WTC11 (cell line): ENCODE results near the gene SEMG2. TPM values are rescaled to one million over a fixed set of nuclear protein-coding genes. Genes with fewer than 3 reads are reported as not detected.

Experiments
- ATAC-seq: fragments of 200-7000 bp; cut with Tn5 transposase; 2 replicates; pipeline ENCODE4 v1.10.0; 2021; ENCODE audit warnings: mild to moderate bottlenecking, moderate library complexity
- CTCF ChIA-PET: fragments of 300-600 bp; sonication (Branson Sonifier 250); formaldehyde crosslinking; loops from one replicate; lab custom pipeline; 2021; ENCODE audit warnings: antibody characterized with exemption; lab: Charles Lee
- POLR2A ChIA-PET: fragments of 350-600 bp; sonication (Branson Sonifier 250); formaldehyde crosslinking; loops from one replicate; lab custom pipeline; 2021; ENCODE audit warnings: antibody characterized with exemption; lab: Charles Lee
- DNase-seq: peaks from one replicate; pipeline ENCODE4 v3.0.0; 2021; ENCODE audit warnings: low spot score
- H3K27ac Mint-ChIP-seq: 2 replicates; pipeline ENCODE4 v1.8.0; 2021; ENCODE audit warnings: mixed read lengths
- H3K27me3 Mint-ChIP-seq: 2 replicates; pipeline ENCODE4 v1.8.0; 2021; ENCODE audit warnings: low read depth, mild to moderate bottlenecking, moderate library complexity, mixed read lengths
- H3K36me3 Mint-ChIP-seq: 2 replicates; pipeline ENCODE4 v1.8.0; 2021; ENCODE audit warnings: mixed read lengths
- H3K4me1 Mint-ChIP-seq: 2 replicates; pipeline ENCODE4 v1.8.0; 2022; ENCODE audit warnings: mixed read lengths
- H3K4me3 Mint-ChIP-seq: 2 replicates; pipeline ENCODE4 v1.8.0; 2021; ENCODE audit warnings: mild to moderate bottlenecking, moderate library complexity, mixed read lengths
- H3K9me3 Mint-ChIP-seq: 2 replicates; pipeline ENCODE4 v1.8.0; 2021; ENCODE audit warnings: mixed read lengths
- CTCF ChIP-seq: fragments of 200-600 bp; IDR thresholded peaks from 2 replicates; pipeline ENCODE4 v1.8.0; 2022; ENCODE audit warnings: antibody characterized with exemption
- ERG ChIP-seq: fragments of 250-450 bp; sonication (Bioruptor Pico); IDR thresholded peaks from 2 replicates; pipeline ENCODE4 v1.8.0; 2021; ENCODE audit warnings: mild to moderate bottlenecking
- ETV6 ChIP-seq: sonication (generic); formaldehyde crosslinking; IDR thresholded peaks from 2 replicates; pipeline ENCODE4 v1.8.1; 2022; ENCODE audit warnings: mild to moderate bottlenecking, missing genetic modification reagents
- IRF2 ChIP-seq: sonication (generic); formaldehyde crosslinking; IDR thresholded peaks from 2 replicates; pipeline ENCODE4 v1.8.0; 2022; ENCODE audit warnings: low read depth, missing genetic modification reagents, borderline replicate concordance
- PRDM15 ChIP-seq: sonication (generic); formaldehyde crosslinking; IDR thresholded peaks from 2 replicates; pipeline ENCODE4 v1.8.0; 2022; ENCODE audit warnings: missing genetic modification reagents
- TCF7 ChIP-seq: sonication (generic); formaldehyde crosslinking; IDR thresholded peaks from 2 replicates; pipeline ENCODE4 v1.8.0; 2022; ENCODE audit warnings: mild to moderate bottlenecking, low read depth, missing genetic modification reagents, moderate library complexity
- ZNF532 ChIP-seq: fragments of 250-450 bp; sonication (Bioruptor Pico); IDR thresholded peaks from 2 replicates; pipeline ENCODE4 v1.9.0; 2021; ENCODE audit warnings: mild to moderate bottlenecking, borderline replicate concordance
- total RNA-seq: library from RNA; stranded (reverse); gene quantifications from 3 replicates; pipeline ENCODE4 v1.2.3, GENCODE V29; 2021
- TF ChIP-seq, protein P1 (sequence below): fragments of 250-450 bp; sonication (Bioruptor Pico); IDR thresholded peaks from 2 replicates; pipeline ENCODE4 v1.9.0; 2021; ENCODE audit warnings: mild to moderate bottlenecking
- TF ChIP-seq, protein P2 (sequence below): sonication (generic); formaldehyde crosslinking; IDR thresholded peaks from 2 replicates; pipeline ENCODE4 v1.8.1; 2023; ENCODE audit warnings: mild to moderate bottlenecking, missing genetic modification reagents, moderate library complexity
- TF ChIP-seq, protein P3 (sequence below): sonication (generic); formaldehyde crosslinking; IDR thresholded peaks from 2 replicates; pipeline ENCODE4 v1.8.1; 2023; ENCODE audit warnings: mild to moderate bottlenecking, missing genetic modification reagents, moderate library complexity
- TF ChIP-seq, protein P4 (sequence below): sonication (generic); formaldehyde crosslinking; IDR thresholded peaks from 2 replicates; pipeline ENCODE4 v1.8.0; 2022; ENCODE audit warnings: mild to moderate bottlenecking, missing genetic modification reagents
- TF ChIP-seq, protein P5 (sequence below): sonication (generic); formaldehyde crosslinking; IDR thresholded peaks from 2 replicates; pipeline ENCODE4 v1.8.1; 2022; ENCODE audit warnings: missing genetic modification reagents, borderline replicate concordance
- TF ChIP-seq, protein P6 (sequence below): sonication (generic); formaldehyde crosslinking; IDR thresholded peaks from 2 replicates; pipeline ENCODE4 v1.8.1; 2022; ENCODE audit warnings: low read depth, mild to moderate bottlenecking, moderate library complexity, missing genetic modification reagents, borderline replicate concordance

SEMG2 gene
- total RNA-seq, 1 experiment from 2014 or later, result not detected

- Mint-ChIP-seq H3K27ac (no peak overlapping the region), H3K4me1 (peaks cover 17% of the 10 kb centered on the region), H3K36me3 (no peaks in the 10 kb centered on the region), H3K4me3 (no peak overlapping the region), H3K27me3 (no peaks in the 10 kb centered on the region; the same call in 1 of the 2 replicates), H3K9me3 (no peaks in the 10 kb centered on the region)
- ChIA-PET CTCF (interaction anchor here (0.8 to 2.5 kb wide), 5 partner anchors 22 to 157 kb away, joined by 3 to 11 read pairs (median 4); no protein-coding TSS in a partner anchor), POLR2A (no interaction called here)
- DNase-seq (no peak), ATAC-seq (no peak)
- TF ChIP-seq IRF2 (CRISPR knock-in tag) (no peak), ETV6 (CRISPR knock-in tag) (no peak), CTCF (no peak), ZNF532 (no peak), TCF7 (CRISPR knock-in tag) (no peak), ERG (CRISPR knock-in tag) (no peak)
- TF ChIP-seq, protein P1, sequence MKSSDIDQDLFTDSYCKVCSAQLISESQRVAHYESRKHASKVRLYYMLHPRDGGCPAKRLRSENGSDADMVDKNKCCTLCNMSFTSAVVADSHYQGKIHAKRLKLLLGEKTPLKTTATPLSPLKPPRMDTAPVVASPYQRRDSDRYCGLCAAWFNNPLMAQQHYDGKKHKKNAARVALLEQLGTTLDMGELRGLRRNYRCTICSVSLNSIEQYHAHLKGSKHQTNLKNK (CRISPR knock-in tag), result no peak
- TF ChIP-seq, protein P2, sequence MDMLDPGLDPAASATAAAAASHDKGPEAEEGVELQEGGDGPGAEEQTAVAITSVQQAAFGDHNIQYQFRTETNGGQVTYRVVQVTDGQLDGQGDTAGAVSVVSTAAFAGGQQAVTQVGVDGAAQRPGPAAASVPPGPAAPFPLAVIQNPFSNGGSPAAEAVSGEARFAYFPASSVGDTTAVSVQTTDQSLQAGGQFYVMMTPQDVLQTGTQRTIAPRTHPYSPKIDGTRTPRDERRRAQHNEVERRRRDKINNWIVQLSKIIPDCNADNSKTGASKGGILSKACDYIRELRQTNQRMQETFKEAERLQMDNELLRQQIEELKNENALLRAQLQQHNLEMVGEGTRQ (CRISPR knock-in tag), result no peak
- TF ChIP-seq, protein P3, sequence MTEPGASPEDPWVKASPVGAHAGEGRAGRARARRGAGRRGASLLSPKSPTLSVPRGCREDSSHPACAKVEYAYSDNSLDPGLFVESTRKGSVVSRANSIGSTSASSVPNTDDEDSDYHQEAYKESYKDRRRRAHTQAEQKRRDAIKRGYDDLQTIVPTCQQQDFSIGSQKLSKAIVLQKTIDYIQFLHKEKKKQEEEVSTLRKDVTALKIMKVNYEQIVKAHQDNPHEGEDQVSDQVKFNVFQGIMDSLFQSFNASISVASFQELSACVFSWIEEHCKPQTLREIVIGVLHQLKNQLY (CRISPR knock-in tag), result no peak
- TF ChIP-seq, protein P4, sequence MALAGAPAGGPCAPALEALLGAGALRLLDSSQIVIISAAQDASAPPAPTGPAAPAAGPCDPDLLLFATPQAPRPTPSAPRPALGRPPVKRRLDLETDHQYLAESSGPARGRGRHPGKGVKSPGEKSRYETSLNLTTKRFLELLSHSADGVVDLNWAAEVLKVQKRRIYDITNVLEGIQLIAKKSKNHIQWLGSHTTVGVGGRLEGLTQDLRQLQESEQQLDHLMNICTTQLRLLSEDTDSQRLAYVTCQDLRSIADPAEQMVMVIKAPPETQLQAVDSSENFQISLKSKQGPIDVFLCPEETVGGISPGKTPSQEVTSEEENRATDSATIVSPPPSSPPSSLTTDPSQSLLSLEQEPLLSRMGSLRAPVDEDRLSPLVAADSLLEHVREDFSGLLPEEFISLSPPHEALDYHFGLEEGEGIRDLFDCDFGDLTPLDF, result no peak
- TF ChIP-seq, protein P5, sequence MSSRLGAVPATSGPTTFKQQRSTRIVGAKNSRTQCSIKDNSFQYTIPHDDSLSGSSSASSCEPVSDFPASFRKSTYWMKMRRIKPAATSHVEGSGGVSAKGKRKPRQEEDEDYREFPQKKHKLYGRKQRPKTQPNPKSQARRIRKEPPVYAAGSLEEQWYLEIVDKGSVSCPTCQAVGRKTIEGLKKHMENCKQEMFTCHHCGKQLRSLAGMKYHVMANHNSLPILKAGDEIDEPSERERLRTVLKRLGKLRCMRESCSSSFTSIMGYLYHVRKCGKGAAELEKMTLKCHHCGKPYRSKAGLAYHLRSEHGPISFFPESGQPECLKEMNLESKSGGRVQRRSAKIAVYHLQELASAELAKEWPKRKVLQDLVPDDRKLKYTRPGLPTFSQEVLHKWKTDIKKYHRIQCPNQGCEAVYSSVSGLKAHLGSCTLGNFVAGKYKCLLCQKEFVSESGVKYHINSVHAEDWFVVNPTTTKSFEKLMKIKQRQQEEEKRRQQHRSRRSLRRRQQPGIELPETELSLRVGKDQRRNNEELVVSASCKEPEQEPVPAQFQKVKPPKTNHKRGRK, result no peak
Measured at GRCh38 chr20:45268531-45268930, 47.4 kb downstream of the SEMG2 start.

DNA sequence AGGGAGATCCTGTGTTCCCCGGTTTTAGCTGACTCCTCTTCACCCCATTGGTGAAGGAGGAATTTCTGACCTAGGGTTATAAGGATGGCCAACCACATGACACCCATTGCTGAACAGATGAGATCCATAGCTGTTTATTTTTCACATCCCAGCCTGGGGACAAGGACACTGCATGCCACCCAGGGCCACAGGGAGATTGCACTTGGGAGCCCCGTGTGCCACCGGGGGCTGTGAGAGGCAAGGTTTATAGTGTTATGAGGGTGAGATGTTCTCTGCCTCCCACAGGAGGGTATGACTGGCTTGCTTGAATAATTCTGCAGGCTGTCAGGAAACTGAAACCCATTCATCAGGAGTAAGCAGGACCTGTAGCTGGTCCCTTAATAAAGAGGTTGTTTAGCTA lies 47.9 kb downstream of the SEMG2 start:
- peaks cover 17% of the 10 kb centered on the region for H3K4me1 Mint-ChIP-seq
- no peak overlapping the region for H3K27ac Mint-ChIP-seq
- CTCF ChIA-PET, result interaction anchor here (0.5 to 2.5 kb wide), 5 partner anchors 25 to 270 kb away, joined by 3 to 11 read pairs (median 4); no protein-coding TSS in a partner anchor
- no peak overlapping the region for H3K4me3 Mint-ChIP-seq
- TF ChIP-seq, protein P6, sequence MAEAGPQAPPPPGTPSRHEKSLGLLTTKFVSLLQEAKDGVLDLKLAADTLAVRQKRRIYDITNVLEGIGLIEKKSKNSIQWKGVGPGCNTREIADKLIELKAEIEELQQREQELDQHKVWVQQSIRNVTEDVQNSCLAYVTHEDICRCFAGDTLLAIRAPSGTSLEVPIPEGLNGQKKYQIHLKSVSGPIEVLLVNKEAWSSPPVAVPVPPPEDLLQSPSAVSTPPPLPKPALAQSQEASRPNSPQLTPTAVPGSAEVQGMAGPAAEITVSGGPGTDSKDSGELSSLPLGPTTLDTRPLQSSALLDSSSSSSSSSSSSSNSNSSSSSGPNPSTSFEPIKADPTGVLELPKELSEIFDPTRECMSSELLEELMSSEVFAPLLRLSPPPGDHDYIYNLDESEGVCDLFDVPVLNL (CRISPR knock-in tag), result no peak
- TF ChIP-seq, protein P1 (CRISPR knock-in tag), result no peak
- no peak for TF ChIP-seq PRDM15 (CRISPR knock-in tag)
- no peaks in the 10 kb centered on the region for H3K9me3 Mint-ChIP-seq
- peaks cover 2% of the 10 kb centered on the region; the same call in 1 of the 2 replicates for H3K27me3 Mint-ChIP-seq
- DNase-seq (no peak), ATAC-seq (no peak)
- H3K36me3 Mint-ChIP-seq, result no peaks in the 10 kb centered on the region
- POLR2A ChIA-PET, result no interaction called here
